Measurements from ENCODE around the gene BCL10. TPM values are rescaled to one million over a fixed set of nuclear protein-coding genes. Genes with fewer than 3 reads are reported as not detected.

BCL10 gene
- polyA plus RNA-seq, 12 donors = 12.0 to 19.6 (median 14.7) TPM; not detected in 1

DNA sequence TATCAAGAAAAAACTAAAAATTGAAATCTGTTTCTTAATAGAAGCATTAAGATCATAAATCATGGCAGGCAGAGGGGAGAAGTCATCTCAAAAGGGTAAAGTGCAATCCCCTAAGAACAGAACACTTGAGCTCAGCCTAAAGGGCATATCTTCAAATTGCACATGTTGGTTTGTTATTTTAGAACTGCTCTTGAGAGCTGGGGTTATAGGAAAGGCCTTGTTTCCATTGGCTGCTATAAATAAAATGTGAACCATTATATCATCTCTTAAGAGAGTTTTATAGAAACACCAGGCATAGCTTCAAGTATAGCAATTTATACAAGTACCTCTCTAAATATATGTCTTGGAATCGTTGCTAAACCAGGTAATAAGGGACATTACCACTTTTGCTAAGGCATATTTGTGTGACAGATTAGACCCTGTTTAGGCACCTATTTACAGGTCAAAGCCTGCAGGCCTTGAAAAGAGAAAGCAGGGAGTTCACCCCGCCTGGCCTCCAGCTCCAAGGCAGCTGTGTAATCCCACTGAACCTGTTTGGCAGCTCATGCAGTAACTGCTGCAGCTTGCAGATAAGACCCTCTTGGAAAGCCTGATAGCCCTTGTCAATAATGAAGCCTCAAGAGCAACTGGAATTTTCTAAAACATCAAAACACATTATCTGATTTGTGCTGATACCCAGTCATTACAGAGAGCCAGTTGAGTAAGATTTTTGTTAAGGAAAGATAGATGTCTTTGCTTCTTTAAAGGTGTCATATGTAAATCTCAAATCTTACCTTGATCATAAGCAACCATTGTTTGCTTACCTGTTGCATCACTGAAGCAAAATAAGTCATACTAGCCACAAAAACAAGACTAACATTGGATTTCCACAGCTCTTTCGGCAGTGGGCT, 51.5 kb downstream of the BCL10 start:
- peak; percentile 23 for DNase-seq

GRCh38 chr1:85224295-85224694, 52.1 kb downstream of the BCL10 start:
- no peak for DNase-seq

DNA sequence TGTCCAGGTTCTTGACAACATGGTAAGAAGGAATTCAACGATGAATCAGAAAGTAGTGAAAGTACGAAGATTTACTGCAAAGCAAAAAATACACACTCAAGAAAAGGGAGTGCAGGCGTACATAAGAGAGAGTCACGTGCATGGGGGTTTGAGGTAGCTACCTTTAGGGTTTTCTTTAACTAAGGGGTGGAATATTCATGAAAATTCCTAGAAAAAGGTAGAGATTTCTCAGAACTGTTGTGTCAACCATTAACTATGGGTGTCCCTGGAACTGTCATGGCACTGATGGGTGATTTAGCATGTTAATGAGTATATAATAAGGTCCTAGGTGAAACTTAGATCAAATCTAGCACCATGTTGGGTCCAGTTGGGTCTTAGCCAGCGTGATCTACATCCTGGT, 53.1 kb downstream of the BCL10 start:
- no peak for DNase-seq

- no peak for DNase-seq
These were observed 55.7 kb downstream of the BCL10 start for GRCh38 chr1:85220756-85221201.

DNA sequence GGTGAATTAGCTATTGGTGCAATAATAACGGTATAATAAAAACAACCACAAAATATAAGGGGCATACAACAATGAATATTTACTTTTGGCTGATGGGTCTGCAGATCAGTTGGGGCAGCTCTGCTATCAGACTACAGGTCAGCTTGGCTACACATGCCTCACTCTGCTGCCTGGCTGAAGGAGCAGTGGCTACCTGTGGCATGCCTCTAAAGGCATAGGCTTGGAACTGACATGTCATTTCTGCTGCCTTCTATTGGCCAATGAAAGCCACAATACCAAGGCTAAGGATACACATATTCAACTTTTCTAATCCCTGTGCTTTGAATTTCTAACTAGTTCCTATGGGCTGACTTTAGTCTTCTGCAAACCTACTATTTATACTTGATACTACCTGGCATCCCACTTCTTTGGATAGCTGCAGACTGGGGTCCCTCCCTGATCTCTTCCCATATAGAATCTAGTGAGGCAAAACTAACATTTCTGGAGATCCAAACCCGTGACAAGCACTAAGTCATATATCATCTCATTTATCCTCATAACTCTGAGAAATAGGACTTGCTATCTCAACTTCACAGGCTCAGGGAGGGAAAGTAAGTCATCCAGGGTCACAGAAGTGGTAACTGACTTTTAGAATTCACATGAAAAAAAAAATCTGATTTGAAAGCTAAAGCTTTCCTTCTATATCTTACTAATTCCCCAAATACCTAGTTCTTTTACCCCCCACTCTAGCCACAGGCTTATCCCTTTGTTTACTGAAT, 56.4 kb downstream of the BCL10 start:
- no peak for DNase-seq

- no peak for DNase-seq
These were observed 59.7 kb downstream of the BCL10 start for GRCh38 chr1:85216697-85217096.

Other genes starting within 250 kb of the BCL10 start
- gene MCOLN3, start 228.1 kb downstream of the BCL10 start, polyA plus RNA-seq (ENCODE audit: insufficient read length in 12 of 12) = 10 to 100 TPM in 1 of 12 donors, 1 to 10 TPM in 10, not detected in 1; 1.2 to 10.8 (median 2.4) TPM
- gene SYDE2, start 75.6 kb downstream of the BCL10 start, polyA plus RNA-seq (ENCODE audit: insufficient read length in 12 of 12) = 1 to 10 TPM in 11 of 12 donors, not detected in 1; 2.6 to 7.4 (median 4.0) TPM
- gene C1orf52, start 17.0 kb downstream of the BCL10 start, polyA plus RNA-seq (ENCODE audit: insufficient read length in 12 of 12) = 10 to 100 TPM in 11 of 12 donors, not detected in 1; 22.1 to 33.0 (median 28.9) TPM
- gene DDAH1, start 188.5 kb upstream of the BCL10 start, polyA plus RNA-seq (ENCODE audit: insufficient read length in 12 of 12) = 100 to 1,000 TPM in 1 of 12 donors, 10 to 100 TPM in 11; 34.1 to 108 (median 60.1) TPM

Data from muscle of arm (tissue), 12 donors.